ENCODE data around the gene CAPZB. TPM values are rescaled to one million over a fixed set of nuclear protein-coding genes. Genes with fewer than 3 reads are reported as not detected.

Gene CAPZB
- total RNA-seq, 1 donor from 2014 or later, result 198 TPM

DNA sequence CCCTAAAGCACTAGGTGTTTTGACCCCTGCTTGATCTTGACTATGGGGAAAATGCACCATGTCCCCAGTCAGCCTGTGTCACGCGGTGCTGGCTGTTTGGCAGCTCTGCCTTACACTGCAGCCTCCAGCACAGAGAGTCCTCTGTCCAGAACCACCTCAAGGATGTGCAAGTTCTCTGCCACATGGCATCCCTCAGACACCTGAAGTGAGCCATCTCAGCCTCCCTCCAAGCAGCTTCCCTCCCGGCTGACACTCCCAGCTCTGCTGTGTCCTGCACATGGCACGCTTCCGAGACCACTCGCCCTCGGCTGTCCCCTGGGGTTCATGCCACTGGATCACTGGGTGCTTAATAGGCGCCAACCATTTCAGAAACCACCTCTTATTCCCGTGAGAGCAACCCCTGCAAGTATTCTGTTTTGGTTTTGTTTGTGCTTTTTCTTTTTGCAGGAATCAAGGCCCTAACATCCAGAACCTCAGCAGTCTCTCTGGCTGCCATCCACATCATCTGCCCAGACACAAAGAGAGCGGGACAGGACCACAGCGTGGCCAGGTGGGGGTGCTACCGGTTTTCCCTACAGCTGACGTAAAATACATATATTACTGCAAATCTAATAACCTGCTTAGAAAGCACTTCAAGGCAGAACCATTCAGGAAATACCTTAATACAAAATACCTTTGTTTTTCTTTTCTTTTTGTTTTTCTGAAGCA, 45.7 kb downstream of the CAPZB start:
- ATAC-seq (no peak), DNase-seq (ENCODE audit: low spot score) (no peak)
- intact Hi-C loops (cut with DNase I), result no loop called here

DNA sequence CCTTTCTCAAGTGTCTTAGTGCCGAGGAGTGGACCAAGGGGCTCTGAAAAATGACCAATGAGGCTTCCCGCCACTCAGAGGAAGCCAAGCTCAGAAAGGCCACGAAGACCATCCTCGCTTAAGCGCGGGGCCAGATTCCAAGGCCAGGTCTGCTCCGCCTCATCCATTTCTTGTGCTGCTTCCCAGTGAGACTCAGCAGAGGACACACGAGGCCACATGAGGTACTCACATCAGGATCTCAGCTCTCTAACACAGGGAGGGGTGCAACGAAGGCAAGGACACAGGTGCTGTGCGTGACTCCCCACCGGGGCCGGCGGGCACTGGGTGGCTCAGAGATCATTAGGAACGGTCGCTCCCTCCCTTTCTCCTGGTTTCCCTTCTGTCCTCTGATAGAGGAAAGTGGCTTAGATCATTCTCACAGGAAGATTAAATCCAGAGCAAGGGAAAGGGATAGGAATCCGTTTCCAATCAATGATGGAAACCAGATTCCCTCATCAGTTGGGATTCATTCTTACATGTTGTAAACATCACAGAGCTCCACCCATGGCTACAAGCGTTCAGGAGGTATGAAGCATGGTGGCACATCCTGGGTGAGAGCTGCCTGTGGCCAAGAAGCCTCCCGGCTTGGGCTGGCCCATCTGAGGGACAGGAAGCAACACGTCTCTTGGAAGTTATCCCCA, 46.7 kb downstream of the CAPZB start:
- no peak for DNase-seq (ENCODE audit: low spot score)
- ATAC-seq, result peak; percentile 4
- intact Hi-C loops (cut with DNase I), result no loop called here

DNA sequence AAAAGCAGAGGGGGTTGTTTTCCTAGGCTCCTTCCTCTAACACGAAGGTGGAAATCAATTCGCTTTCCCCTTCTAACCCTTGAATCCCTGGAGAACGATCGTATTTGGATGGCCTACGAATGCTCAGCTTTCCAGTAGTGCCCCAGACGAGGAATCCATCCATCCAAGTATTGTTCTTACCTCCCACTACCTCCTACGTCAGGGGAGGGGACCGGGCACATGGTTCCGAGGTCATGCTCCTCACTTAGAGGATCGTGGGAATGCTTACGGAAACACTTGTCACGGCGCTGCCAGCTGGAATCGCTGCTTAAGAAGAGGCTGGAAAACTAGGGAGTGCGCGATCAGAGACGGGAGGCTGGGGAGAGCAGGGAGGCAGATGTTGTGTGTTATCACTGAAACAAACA, 47.4 kb downstream of the CAPZB start:
- DNase-seq (ENCODE audit: low spot score) (peak; percentile 89), ATAC-seq (peak; percentile 87)
- intact Hi-C loops (cut with DNase I), result no loop called here

DNA sequence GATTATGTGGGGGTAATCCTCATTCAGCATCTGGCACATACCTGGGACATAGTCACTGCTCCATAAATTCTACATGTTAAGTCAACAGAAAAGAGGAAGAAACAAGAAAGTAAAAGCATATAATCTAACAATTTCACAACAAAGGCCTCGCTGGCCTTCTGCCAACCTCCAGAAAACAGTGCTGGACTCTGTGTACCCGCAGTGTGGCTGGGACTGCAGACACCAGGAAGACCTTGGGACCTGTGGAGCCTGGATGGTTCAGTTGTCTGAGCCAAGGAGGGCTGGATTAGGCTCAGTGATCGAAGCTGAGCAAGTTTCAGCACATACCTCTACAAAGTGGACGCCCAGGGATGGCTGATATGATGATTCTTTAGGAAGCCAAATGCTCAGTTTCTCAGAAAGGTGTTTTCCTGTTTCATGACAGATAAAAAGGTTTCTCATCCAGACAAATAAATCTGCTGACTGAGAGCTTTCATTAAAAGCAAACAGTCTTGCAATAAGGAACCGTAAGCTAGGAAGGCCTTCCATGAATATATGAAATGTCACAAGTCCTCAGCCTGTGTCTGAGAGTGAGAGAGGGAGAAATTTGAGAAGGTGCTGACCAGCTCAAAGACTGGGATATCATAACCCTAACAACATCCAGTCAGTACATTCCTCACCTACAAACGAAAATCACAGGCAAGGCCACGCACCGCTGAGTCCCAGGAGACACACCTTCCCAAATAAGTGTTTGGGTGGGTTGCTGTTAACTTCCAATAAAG, 48.4 kb downstream of the CAPZB start:
- intact Hi-C loops (cut with DNase I), result no loop called here
- ATAC-seq, result peak; percentile 60
- DNase-seq (ENCODE audit: low spot score), result peak; percentile 86

DNA sequence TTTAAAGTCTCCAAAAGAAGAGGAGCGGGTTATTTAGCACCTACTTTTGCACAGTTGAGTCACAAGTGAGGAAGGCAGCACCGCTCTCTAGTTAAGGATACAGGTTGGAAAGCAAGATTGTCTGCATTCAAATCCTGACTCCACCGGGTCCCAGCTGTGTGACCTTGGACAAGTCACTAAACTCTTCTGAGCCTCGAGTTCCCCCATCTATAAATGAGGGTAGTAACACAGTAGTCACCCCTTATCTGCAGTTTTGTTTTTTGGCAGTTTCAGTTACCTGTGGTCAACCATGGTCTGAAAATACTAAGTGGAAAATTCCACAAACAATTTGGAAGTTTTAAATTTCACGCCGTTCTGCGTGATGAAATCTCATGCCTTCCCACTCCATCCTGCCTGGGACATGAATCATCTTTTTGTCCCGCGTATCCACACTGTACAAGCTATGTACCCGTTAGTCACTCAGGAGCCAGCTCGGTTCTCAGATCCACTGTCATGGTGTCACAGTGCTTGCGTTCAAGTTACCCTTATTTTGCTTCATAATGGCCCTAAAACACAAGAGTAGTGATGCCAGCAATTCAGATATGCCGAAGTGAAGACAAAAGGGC, 49.4 kb downstream of the CAPZB start:
- ATAC-seq, result no peak
- intact Hi-C loops (cut with DNase I), result no loop called here
- no peak for DNase-seq (ENCODE audit: low spot score)

DNA sequence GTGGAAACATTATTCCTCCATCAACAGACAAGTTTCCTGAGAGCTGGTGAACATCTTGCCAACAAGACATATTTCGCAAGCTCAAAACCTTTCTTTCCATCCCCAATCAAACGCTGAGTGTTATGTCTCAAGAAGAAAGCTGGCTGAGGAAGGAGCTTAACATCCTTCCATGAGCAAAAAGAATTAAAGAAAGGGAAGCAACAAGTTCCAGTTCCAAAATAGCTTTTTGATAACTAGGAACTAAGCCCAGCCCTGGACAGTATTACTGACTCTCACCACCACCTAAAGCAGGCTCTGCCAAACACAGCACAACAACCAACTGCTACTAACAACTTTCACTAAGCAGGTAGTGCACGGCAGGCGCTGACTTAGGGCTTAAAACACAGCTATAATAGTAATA, 50.2 kb downstream of the CAPZB start:
- peak; percentile 58 for ATAC-seq
- intact Hi-C loops (cut with DNase I), result no loop called here
- DNase-seq (ENCODE audit: low spot score), result no peak

DNA sequence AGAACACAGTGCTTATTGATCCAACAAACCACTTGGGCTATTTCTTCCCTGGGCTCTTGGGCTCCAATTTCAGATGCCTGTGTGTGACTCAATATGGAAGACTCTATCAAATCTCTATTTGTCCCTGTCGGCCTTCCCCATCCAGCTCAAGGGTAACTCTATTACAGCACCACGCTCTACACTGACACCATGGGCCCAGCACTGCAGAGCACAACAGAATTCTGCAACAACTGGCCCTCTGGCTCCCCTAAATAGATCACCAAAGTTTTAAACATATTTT, 51.7 kb downstream of the CAPZB start:
- DNase-seq (ENCODE audit: low spot score) (no peak), ATAC-seq (no peak)
- intact Hi-C loops (cut with DNase I), result no loop called here

DNA sequence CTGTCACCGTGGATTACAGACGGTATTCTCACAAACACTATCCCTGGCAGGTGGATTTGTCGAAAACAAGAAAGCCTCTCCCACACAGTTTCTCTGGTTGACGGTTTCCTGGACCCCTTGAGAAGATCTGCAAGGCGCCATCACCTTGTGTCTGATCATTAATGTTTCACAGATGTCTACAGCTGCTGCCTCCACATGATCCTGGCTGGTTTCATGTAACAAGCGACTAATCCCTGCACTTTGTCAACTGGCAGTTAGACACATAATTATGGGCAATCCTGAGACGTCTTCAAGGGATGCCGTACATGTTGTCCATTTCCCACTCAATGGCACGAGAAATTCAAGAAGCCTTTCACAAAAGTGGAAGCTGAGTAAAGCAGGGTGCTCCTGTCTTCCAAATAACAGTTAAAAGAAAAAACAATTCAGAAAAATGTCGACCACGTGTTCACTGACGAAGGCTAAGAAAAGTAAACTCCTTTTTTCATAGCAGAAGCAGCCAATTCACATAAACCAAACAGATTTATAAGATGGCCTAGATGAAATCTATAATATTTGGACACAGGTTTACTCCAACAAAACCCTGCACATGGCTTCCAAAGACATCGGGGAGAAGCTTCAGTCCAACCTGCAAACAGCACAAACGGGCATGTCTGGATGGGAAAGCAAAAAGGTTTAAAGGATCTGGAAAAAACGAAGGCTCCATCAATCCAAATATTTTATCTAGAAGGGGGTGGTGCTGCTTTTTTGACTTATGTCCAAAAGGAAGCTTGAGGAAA, 52.2 kb downstream of the CAPZB start:
- DNase-seq (ENCODE audit: low spot score), result no peak
- intact Hi-C loops (cut with DNase I), result no loop called here
- no peak for ATAC-seq

DNA sequence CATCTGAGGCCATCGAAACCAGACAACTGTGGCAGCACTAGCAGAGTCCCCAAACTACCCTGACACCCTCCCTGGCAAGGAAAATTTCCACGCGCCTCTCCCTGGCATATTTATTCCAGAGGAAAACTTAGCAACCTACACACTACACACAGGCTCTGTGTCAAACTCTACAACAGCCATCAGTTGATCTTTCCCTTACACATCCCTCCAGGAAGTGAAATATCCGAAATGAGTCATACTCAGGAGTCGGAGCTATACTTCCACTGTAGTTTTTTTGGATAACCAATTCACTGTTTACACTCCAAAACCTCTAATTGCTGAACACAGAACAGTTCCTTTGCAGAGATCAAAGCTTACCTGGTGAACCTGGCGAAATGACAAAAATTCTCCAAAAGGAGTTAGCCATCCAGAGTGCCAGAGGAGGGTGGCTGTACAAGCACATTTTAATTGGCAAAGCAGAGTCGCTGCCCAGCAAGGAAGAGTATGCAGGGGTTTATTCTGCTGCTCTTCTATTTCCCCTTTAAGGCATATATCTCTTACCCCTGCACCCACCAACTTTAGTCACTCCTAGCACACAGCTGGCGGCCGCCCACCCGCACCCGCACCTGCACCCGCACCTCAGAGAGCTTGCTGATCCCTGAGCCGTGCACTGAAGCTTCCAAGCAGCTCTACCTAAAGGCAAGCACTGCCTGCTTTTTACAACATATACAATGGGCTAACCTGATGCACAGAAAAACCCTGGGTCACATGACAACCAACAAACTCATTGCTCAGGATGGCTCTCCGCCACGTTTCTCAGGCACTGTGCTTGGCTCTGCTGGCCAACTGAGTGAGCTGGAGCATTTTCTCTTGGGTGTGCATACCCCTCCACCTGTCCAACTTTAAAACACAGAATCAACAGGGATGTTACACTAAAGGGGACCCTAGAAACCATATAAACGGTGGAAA, 54.9 kb downstream of the CAPZB start:
- intact Hi-C loops (cut with DNase I), result no loop called here
- ATAC-seq (no peak), DNase-seq (ENCODE audit: low spot score) (no peak)

DNA sequence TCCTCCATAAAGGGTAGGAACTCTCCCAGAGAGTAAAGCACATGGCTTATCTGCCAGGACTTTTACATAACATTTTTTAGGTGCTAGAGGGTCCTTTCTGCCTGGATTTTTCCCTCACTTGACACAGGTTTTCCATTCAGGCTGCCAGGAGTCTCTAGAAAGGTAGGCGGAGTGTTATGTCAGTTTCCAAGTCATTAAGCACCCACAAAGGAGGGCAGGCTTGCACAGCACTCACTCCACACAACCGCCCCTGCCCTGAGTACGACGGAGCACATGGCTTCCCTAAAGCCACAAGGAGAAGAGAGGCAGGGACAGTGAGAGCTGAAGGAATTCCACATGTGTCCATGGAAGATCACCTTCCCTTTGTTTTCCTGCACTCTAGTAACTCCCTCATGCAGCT, 55.7 kb downstream of the CAPZB start:
- no peak for ATAC-seq
- intact Hi-C loops (cut with DNase I), result no loop called here
- no peak for DNase-seq (ENCODE audit: low spot score)

DNA sequence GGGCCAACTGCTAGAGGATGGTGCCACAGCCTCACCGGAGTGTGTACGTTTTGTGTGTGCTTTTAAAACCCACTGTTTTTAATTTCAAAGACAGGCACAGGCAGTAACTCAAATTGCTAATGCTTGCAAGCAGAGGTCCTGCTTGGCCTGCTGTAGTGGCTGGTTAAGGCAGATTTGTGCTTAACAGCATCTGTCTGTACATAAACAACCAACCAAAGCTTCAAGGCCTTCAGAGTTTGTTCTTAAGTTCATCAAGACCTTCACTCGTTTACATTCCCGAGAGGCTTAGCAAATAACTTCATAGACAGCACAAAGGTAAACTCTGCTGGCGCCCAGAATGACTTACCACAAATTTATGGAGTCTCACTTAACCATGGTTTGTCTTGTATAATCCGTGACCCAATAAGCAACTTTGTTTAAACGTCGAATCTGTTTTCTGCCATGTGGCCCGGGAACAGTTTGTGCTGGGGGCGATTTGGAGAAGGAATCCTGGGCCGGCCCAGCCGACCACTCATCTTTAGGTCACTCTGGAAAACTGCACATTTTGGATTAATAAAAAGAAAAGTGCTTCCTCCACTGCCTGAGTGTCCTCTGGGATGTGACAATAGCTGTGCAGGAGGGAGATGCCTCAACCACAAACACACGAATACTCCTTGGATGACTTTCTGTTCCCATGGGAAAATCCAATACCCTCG, 58.1 kb downstream of the CAPZB start:
- no peak for DNase-seq (ENCODE audit: low spot score)
- no peak for ATAC-seq
- intact Hi-C loops (cut with DNase I), result no loop called here

DNA sequence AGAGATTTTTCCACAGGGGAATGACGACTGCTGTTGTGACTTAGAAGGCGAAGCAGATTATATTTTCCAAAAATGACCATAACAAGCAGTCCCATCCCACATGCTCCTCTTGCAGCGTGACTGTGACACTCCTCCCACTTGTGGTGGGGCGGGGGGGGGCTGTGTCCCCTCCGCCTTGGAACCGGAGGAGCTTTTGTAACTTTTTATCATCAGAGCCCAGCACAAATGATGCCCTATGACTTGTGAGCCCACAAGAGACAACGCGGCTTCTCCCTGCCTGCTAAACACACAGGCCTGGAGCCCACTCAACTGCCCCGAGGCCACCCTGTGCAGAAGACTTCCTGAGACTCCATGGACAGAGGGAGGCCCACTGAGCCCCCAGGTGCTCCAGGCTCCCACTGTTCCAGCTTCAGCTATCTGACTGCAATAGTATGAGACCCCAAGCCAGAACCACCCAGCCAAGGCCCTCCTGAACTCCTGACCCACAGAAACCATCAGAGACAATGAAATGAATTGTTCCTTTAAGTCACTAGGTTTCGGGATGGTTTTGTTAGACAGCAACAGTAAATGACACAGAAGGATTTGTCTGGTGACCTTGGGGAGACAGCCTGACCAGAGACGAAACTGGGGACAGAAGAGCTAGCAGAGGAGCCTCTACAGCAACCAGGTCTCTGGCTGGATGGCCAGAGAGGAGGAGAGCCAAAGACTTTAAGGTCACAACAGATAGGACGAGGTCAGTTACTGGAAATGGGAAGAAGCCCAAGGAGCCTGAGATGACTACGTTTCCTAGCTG, 58.8 kb downstream of the CAPZB start:
- no peak for DNase-seq (ENCODE audit: low spot score)
- peak; percentile 59 for ATAC-seq
- intact Hi-C loops (cut with DNase I), result no loop called here

DNA sequence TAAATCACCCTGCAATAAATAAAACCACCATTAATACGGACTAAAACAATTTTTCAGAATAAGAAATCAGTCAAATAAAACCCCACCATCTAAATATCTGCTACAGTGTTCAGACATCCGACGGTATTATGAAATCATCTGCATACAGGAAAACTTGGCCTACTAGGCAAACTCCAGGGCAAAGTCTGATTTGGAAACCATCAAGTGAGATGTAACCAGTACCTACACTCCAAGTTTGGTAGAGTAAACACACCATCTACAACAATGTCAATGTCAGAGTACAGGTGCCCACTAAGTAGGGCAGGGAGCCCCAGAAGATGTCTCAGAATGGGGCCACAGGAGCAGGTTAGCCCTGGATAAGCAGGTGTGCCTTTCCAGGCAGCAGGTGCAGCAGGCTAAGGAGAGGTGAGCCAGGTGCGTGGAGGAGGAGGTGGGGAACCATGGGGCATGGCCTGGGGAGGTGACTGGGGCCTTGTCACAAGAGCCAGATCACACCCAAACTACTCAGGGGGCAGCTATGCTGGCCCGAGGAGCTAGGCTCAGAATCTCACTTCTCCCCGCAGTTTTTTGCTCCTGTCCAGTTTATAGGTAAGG, 59.6 kb downstream of the CAPZB start:
- intact Hi-C loops (cut with DNase I), result no loop called here
- ATAC-seq, result no peak
- no peak for DNase-seq (ENCODE audit: low spot score)

DNA sequence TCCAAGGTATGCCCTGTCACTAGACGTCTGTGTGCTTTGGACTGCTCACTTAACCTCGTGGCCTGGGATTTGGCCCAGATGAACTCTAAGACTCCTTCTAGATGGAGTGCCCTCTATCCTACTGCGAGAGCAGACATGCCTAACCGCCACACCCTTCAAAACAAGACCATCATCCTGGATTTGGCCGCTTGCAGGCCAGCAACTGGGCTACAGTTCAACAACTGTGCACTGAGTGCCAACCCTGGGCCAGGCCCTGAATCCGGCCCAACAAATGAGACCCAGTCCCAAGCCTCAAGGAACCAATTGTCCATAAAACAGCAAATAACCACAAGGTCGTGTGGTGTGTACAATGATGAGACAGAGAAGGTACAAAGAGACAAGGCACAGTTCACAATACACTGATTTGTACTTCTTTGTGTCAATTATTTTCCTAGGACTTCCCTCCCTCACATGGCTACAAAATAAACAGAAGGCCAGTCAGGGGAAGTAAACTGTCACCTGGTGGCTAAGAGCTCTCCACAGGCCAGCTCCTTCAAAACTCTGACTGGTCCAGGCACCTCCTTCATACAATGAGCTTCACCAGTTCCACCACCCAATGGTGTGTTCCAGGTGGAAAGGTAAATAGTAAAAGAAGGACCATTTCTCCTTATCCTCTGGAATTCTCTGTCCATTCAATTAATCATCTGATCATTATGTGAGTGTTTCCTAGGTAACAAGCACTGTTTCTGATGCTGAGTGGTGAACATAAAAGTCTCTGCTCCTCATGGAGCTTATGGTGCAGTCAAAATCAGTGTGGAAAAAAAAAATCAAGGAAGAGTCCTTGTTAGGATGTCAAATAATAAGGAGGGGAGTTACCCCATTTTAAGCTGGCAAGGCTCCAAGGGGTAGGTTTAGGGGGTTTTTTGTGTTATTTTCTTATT, 60.4 kb downstream of the CAPZB start:
- intact Hi-C loops (cut with DNase I), result no loop called here
- peak; percentile 12 for ATAC-seq
- no peak for DNase-seq (ENCODE audit: low spot score)

DNA sequence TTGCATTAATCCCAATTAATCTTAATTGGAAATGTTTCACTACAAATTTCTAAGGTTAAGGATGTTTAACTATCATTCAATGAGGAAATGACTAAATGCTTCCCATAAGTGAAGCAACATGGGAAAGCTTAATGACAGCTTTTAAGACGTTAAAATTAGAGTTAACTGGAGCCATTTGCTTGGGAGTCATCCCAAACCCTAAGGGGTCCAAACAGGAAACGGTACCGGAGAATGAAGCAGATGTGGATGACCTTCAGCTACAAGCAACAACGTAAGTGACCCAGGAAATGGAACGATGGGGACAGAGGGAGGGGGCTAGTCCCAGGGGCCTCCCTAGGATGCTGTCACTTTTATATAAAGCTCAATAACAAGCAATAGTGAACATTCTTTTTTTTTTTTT, 62.2 kb downstream of the CAPZB start:
- no peak for DNase-seq (ENCODE audit: low spot score)
- no peak for ATAC-seq
- intact Hi-C loops (cut with DNase I), result no loop called here

DNA sequence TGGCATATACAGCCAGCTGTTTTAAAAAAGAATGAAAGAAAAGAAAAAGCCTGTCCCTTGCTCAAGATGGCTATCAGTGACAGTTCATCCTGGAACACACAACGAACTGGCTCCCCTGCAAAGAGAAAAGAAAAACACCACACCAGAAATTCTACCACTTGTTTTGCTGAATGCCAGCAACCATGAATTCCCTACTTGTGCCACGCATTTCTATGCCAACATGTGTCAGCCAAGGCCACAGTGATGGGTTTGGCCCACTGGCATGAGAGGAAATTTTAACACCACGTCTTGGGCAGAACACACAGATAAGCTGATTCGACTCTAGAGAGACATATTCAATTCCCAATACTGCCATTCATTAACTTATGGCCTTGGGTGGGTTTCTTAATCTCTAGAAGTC, 64.0 kb downstream of the CAPZB start:
- intact Hi-C loops (cut with DNase I), result no loop called here
- ATAC-seq (no peak), DNase-seq (ENCODE audit: low spot score) (no peak)

Data from sciatic nerve (tissue), 2 donors.